Liver (tissue), 9 donors: ENCODE measurements around the gene PCGF2. TPM values are rescaled to one million over a fixed set of nuclear protein-coding genes. Genes with fewer than 3 reads are reported as not detected.

Source experiments
- DNase-seq: peaks from one replicate; pipeline ENCODE4 v3.0.0-alpha.2; 2017; ENCODE audit warnings: low spot score
- H3K27ac ChIP-seq, 2 donors: one replicate each; pipeline ENCODE4 v1.7.0; 2013; ENCODE audit warnings: inconsistent platforms in 2 of 2, low read length in 2 of 2, control low read depth in 1 of 2, low read depth in 1 of 2, mild to moderate bottlenecking in 1 of 2
- H3K27me3 ChIP-seq, 4 donors: one replicate each; pipeline versions ENCODE4 v1.6.1 to v1.7.0; 2013; ENCODE audit warnings: low read length in 3 of 4, inconsistent platforms in 1 of 4, mild to moderate bottlenecking in 1 of 4, moderate library complexity in 1 of 4; ENCODE audit not compliant: control insufficient read depth in 4 of 4, insufficient read depth in 4 of 4
- H3K36me3 ChIP-seq, 4 donors: one replicate each; pipeline versions ENCODE4 v1.6.1 to v1.7.0; 2013; ENCODE audit warnings: low read length in 3 of 4, mild to moderate bottlenecking in 3 of 4, low read depth in 1 of 4, moderate library complexity in 1 of 4; ENCODE audit not compliant: control insufficient read depth in 4 of 4, insufficient read depth in 3 of 4
- H3K4me1 ChIP-seq, 4 donors: one replicate each; pipeline versions ENCODE4 v1.6.1 to v1.7.0; 2013; ENCODE audit warnings: low read length in 3 of 4, mild to moderate bottlenecking in 3 of 4, moderate library complexity in 1 of 4; ENCODE audit not compliant: control insufficient read depth in 4 of 4, insufficient read depth in 4 of 4
- H3K4me3 ChIP-seq, 3 donors: one replicate each; pipeline versions ENCODE4 v1.6.1 to v1.7.0; 2013; ENCODE audit warnings: low read length in 3 of 3, control low read depth in 1 of 3, low read depth in 1 of 3, mild to moderate bottlenecking in 1 of 3
- H3K9ac ChIP-seq, 2 donors: one replicate each; pipeline ENCODE4 v1.7.0; 2013; ENCODE audit warnings: low read length in 2 of 2, mild to moderate bottlenecking in 2 of 2, moderate library complexity in 2 of 2, control low read depth in 1 of 2, low read depth in 1 of 2
- H3K9me3 ChIP-seq, 4 donors: one replicate each; pipeline versions ENCODE4 v1.6.1 to v1.7.0; 2013; ENCODE audit warnings: low read length in 3 of 4; ENCODE audit not compliant: control insufficient read depth in 4 of 4
- ATF3 ChIP-seq: IDR thresholded peaks from 2 replicates; pipeline ENCODE4 v1.6.1; 2016; ENCODE audit warnings: antibody characterized with exemption
- CTCF ChIP-seq: fragments of 150-350 bp; IDR thresholded peaks from 2 replicates; pipeline ENCODE4 v1.5.1; 2017; ENCODE audit warnings: improper control_type of control experiment, low read depth, low read length; ENCODE audit not compliant: missing input control
- EGR1 ChIP-seq, 2 donors: IDR thresholded peaks; 2 replicates each; pipeline ENCODE4 v1.6.1; 2016 to 2018; ENCODE audit warnings: antibody characterized with exemption in 2 of 2, low read depth in 2 of 2
- FOXA1 ChIP-seq: IDR thresholded peaks from 2 replicates; pipeline ENCODE4 v1.6.1; 2016; ENCODE audit warnings: antibody characterized with exemption
- FOXA2 ChIP-seq: IDR thresholded peaks from 2 replicates; pipeline ENCODE4 v1.6.1; 2016; ENCODE audit warnings: antibody characterized with exemption
- GABPA ChIP-seq, 2 donors: IDR thresholded peaks in 1 of 2; conservative IDR thresholded peaks in 1 of 2; 2 replicates each; pipeline ENCODE4 v1.6.1; 2016; ENCODE audit warnings: antibody characterized with exemption in 2 of 2, mild to moderate bottlenecking in 1 of 2, moderate library complexity in 1 of 2
- HNF4A ChIP-seq, 2 donors: conservative IDR thresholded peaks; 2 replicates each; pipeline ENCODE4 v1.6.1; 2016; ENCODE audit warnings: antibody characterized with exemption in 2 of 2, mild to moderate bottlenecking in 2 of 2
- HNF4G ChIP-seq: IDR thresholded peaks from 2 replicates; pipeline ENCODE4 v1.6.1; 2016; ENCODE audit warnings: antibody characterized with exemption
- JUND ChIP-seq, 2 donors: IDR thresholded peaks; 2 replicates each; pipeline ENCODE4 v1.6.1; 2016; ENCODE audit warnings: antibody characterized with exemption in 2 of 2
- MAX ChIP-seq: IDR thresholded peaks from 2 replicates; pipeline ENCODE4 v1.6.1; 2016; ENCODE audit warnings: antibody characterized with exemption
- NR2F2 ChIP-seq: IDR thresholded peaks from 2 replicates; pipeline ENCODE4 v1.6.1; 2016; ENCODE audit warnings: antibody characterized with exemption
- RAD21 ChIP-seq, 2 donors: IDR thresholded peaks; 2 replicates each; pipeline ENCODE4 v1.6.1; 2016; ENCODE audit warnings: antibody characterized with exemption in 2 of 2, mild to moderate bottlenecking in 2 of 2
- REST ChIP-seq: IDR thresholded peaks from 2 replicates; pipeline ENCODE4 v1.6.1; 2016; ENCODE audit warnings: antibody characterized with exemption, mild to moderate bottlenecking
- RXRA ChIP-seq, 2 donors: IDR thresholded peaks; 2 replicates each; pipeline ENCODE4 v1.6.1; 2017 to 2018; ENCODE audit warnings: antibody characterized with exemption in 2 of 2, mild to moderate bottlenecking in 1 of 2
- SP1 ChIP-seq: IDR thresholded peaks from 2 replicates; pipeline ENCODE4 v1.6.1; 2018; ENCODE audit warnings: antibody characterized with exemption, mild to moderate bottlenecking
- TAF1 ChIP-seq: conservative IDR thresholded peaks from 2 replicates; pipeline ENCODE4 v1.6.1; 2016; ENCODE audit warnings: antibody characterized with exemption, mild to moderate bottlenecking
- YY1 ChIP-seq: IDR thresholded peaks from 2 replicates; pipeline ENCODE4 v1.6.1; 2016; ENCODE audit warnings: antibody characterized with exemption, mild to moderate bottlenecking
- ZBTB33 ChIP-seq: IDR thresholded peaks from 2 replicates; pipeline ENCODE4 v1.6.1; 2016; ENCODE audit warnings: antibody characterized with exemption
- WGBS: extraction: QIAGEN DNeasy Blood & Tissue Kit; methylation state at CpG from one replicate; pipeline ENCODE4 v1.1.7; 2013; 5-methylcytosine and 5-hydroxymethylcytosine counted together
- polyA plus RNA-seq, 2 donors: library from polyadenylated mRNA; stranded (reverse) in 1 of 2; unstranded in 1 of 2; fragments of 200-250 nt in 1 of 2; fragments of >200 nt in 1 of 2; fragmentation: Nextera tagmentation in 1 of 2; extraction: Ambion mirVana in 1 of 2; gene quantifications; one replicate each; pipeline versions ENCODE4 v1.2.1 to v1.2.3, GENCODE V29; 2013 to 2015
- total RNA-seq, 2 donors: library from RNA; depleted of rRNA; stranded (reverse); fragments of >200 nt; gene quantifications; one replicate each; pipeline ENCODE4 v1.2.3, GENCODE V29; 2014
- donor health status: healthy.
- donor health status: healthy.
- donor health status: healthy.
- donor health status: healthy.
- donor health status: healthy.

The PCGF2 gene
- total and polyA plus RNA-seq, 4 donors = 1.2 to 3.2 (median 1.8) TPM

GRCh38 chr17:38731526-38732294 lies 16.4 kb downstream of the PCGF2 start:
- no peak for DNase-seq
- Histone ChIP-seq H3K9ac (peak overlapping the region; percentile 37 to 93), H3K36me3 (peaks cover 0 to 2% (median under 1%) of the 10 kb centered on the region in 4 donors), H3K27ac (peak overlapping the region; percentile 98), H3K4me3 (peak overlapping the region; percentile 87 to 98 (median 95)), H3K9me3 (no peaks in the 10 kb centered on the region), H3K27me3 (no peaks in the 10 kb centered on the region), H3K4me1 (peaks cover 17 to 44% (median 33%) of the 10 kb centered on the region in 4 donors)
- 66% methylated on average over 8 of the region's 8 CpGs for WGBS
- TF ChIP-seq HNF4G (no peak), ATF3 (no peak), FOXA1 (no peak), FOXA2 (no peak), EGR1 (IDR thresholded peaks at IDR 0.05; ENCODE audit: low read depth in 2 of 2) (no peak), NR2F2 (no peak)

- Histone ChIP-seq H3K4me1 (peaks cover 17 to 44% (median 33%) of the 10 kb centered on the region in 4 donors), H3K9me3 (no peaks in the 10 kb centered on the region), H3K4me3 (peak overlapping the region; percentile 87 to 98 (median 95)), H3K27me3 (no peaks in the 10 kb centered on the region), H3K9ac (peak overlapping the region; percentile 93 to 97), H3K27ac (peak overlapping the region; percentile 98), H3K36me3 (peaks cover 0 to 2% (median under 1%) of the 10 kb centered on the region in 4 donors)
- DNase-seq = peak; percentile 78
- WGBS = 8% methylated on average over 27 of the region's 27 CpGs
- peak; percentile 72 to 81 for TF ChIP-seq RXRA (IDR thresholded peaks at IDR 0.05)
- peak; percentile 56 for TF ChIP-seq NR2F2
- TF ChIP-seq ZBTB33 = no peak
- TF ChIP-seq FOXA1 = no peak
- TF ChIP-seq YY1 = peak; percentile 67
- peak; percentile 74 for TF ChIP-seq REST
- peak; percentile 83 to 86 for TF ChIP-seq HNF4A (conservative IDR thresholded peaks at IDR 0.05)
- TF ChIP-seq RAD21 (IDR thresholded peaks at IDR 0.05) = no peak
- TF ChIP-seq TAF1 = peak; percentile 47
- TF ChIP-seq CTCF = no peak
- TF ChIP-seq EGR1 (IDR thresholded peaks at IDR 0.05; ENCODE audit: low read depth in 2 of 2) = peak in 1 of 2 donors; percentile 71
- no peak for TF ChIP-seq JUND (IDR thresholded peaks at IDR 0.05)
- no peak for TF ChIP-seq ATF3
- TF ChIP-seq FOXA2 = peak; percentile 15
- TF ChIP-seq SP1 = peak; percentile 84
- TF ChIP-seq GABPA (IDR thresholded peaks at IDR 0.05 in 1 of 2, conservative IDR thresholded peaks at IDR 0.05 in 1 of 2) = peak in 1 of 2 donors; percentile 59
- peak; percentile 31 for TF ChIP-seq HNF4G
- TF ChIP-seq MAX = peak; percentile 82
Measured at GRCh38 chr17:38730526-38731379, 17.4 kb downstream of the PCGF2 start.
